NCI-H2081 (cell line): ENCODE measurements around the gene MRGPRD.

Experiments used
- DNase-seq, 2 experiments: peaks; one replicate each; lab custom pipeline; 2025; lab: John Stamatoyannopoulos, UW

The MRGPRD gene

DNA sequence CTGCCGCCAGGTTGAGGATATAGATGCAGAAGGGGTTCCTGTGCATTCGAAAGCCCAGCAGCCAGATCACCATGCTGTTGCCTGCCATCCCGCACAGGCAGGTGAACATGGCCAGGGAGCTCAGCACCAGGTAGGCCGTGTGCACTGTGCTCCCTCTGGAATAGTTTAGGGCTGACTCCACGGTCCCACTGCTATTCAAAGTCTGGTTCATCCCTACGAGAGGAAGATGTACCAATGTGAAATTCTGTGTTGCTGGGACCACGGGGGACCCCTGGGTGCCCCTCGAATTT is at the start of gene MRGPRD:
MRGPRD (minus strand) TSS at position 211 of the 290 bp plus-strand sequence; CDS start at position 211, 0 bp downstream.
- DNase-seq: no peak

DNA sequence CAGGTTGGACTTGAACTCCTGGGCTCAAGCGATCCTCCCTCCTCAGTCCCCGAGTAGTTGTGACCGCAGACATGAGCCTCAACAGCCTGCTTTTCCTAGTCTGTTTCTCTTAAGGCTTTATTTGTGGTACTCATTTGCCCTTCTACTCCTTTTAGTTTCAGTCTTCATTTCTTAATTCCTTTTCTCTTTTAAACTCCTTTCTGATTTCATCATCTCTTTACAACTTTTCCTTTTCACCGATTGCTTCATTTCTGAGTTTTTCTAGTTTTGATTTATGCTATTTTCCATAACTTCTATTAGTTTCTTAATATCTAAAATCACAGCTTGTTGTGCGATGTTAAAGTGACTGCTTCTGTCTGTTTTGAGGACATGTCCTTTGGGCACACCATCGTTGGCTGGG is 49.5 kb upstream of the MRGPRD start:
- DNase-seq: no peak

GRCh38 chr11:69027704-69028372 is 47.1 kb upstream of the MRGPRD start:
- DNase-seq: no peak

DNA sequence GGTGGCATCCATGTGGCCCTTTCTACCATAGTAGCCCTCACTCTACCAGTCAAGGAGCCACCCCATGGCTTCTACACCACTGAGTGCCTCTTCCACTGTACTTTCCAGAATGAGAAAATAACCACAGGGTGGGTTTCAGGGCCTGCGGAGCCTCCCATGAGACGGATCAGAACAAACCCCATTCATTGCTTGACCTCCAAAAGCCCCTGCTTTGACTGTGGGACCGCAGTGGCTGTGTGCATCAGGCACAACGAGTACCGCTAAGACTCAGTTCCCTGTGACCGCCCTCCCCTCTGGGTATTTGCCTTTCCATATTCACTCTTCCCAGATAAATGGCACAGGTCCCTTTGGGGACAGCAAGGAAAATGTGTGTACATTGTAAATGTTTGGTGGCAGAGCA is 43.7 kb upstream of the MRGPRD start:
- no peak for DNase-seq

GRCh38 chr11:69022260-69022659 is 41.5 kb upstream of the MRGPRD start:
- DNase-seq: no peak

- DNase-seq: no peak
These were observed 38.1 kb upstream of the MRGPRD start for GRCh38 chr11:69018924-69019323.

DNA sequence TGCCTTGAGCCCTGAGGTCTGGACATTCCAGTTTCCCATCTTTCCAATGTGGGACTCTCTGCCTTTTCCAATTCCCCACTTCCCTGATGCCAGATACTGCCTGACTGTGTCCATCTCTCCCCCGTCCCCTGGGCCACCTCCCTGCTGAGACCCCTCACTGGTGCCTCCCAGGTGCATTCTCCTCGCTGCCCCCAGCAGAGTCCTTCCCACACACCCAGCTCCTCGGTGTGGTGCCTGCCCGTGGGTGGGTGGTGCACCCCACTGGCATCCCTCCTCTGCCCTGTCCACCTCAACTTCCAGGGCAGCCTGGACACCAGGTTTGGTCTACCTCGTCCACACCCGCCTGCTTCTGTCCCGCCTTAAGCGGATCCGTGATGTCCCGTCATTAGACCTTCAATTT is 37.2 kb upstream of the MRGPRD start:
- DNase-seq: no peak

GRCh38 chr11:69014898-69015549 is 34.2 kb upstream of the MRGPRD start:
- DNase-seq: no peak

- no peak for DNase-seq
These were observed 33.5 kb upstream of the MRGPRD start for GRCh38 chr11:69014084-69014851.

DNA sequence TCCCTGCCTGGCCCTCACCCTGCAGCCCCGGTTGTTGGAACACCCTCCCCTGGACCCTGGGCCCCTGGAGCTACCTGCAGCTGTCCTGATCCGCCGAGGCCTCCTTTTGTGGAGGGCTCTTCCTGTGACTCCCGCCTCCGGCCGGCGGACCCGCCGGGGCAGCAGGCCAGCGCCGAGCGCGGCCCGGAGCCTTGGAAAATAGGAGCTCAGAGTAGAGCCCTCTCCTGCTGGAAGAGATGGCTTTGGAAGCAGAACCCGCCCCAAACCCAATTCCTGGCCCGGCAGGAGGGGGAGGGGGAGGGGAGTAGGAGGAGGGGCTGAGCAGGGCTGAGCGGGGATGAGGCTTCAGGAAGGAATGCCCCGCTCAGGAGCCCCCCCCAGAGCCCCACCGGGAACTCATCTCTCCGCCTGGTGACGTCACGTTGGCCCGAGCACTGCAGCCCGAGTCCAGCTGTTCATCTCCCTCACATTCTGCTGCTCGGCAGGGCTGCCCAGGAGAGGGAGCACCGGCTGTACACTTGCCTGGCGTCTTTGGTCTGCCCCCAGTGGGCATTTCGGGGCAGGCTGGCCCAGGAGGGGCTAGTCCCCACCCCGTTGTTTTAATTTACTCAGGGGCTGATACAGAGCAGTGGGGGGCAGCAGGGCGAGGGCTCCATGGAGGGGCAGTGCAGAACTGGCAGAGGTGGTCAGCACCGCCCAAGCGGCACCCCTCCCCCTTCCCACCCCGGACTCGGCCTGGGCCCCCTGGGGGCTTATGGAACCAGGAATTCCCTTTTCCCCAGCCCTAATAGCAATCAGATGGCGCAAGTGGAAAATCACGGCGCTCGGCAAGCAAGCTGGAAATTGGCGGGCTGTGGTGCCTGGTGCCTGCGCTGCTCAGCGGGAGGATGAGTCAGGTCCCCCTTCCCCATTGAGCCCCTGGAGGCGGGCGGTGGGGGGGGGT is 32.5 kb upstream of the MRGPRD start, which contains the start of gene MRGPRF:
MRGPRF (minus strand) TSS at position 238 of the 943 bp plus-strand sequence. CDS start 3,345 bp downstream, outside the sequence.
- no peak for DNase-seq

GRCh38 chr11:69012092-69013008 is 31.6 kb upstream of the MRGPRD start:
- DNase-seq: no peak

GRCh38 chr11:69011624-69012091 is 30.9 kb upstream of the MRGPRD start:
- DNase-seq: no peak

- peak; percentile 17 to 46 for DNase-seq
These were observed 30.3 kb upstream of the MRGPRD start for GRCh38 chr11:69010964-69011623.

DNA sequence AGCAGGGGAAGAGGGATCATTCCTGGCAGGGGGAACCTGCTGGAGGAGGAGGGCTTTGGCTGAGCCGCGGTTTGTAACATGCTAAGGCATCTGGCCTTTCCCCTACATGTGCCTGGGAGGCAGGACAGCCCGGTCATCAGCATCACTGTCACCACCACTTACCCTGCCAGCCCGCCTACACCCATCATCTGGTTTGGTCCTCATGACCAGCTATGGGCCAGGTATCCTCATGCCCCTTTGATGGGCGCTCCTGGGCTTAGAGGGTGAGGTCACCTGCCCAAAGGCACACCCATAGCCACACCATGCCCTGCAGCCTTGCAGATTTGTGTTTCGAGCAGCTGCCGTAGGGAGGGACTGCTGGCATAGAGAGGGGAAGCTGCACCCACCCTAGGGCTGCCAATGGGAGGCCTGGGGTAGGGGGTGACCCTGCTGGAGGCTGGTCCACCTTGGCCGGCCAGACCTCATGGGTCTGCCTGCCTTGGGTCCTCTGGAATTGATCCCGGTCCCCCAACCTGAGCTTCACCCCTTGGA is 29.6 kb upstream of the MRGPRD start:
- DNase-seq: no peak

DNA sequence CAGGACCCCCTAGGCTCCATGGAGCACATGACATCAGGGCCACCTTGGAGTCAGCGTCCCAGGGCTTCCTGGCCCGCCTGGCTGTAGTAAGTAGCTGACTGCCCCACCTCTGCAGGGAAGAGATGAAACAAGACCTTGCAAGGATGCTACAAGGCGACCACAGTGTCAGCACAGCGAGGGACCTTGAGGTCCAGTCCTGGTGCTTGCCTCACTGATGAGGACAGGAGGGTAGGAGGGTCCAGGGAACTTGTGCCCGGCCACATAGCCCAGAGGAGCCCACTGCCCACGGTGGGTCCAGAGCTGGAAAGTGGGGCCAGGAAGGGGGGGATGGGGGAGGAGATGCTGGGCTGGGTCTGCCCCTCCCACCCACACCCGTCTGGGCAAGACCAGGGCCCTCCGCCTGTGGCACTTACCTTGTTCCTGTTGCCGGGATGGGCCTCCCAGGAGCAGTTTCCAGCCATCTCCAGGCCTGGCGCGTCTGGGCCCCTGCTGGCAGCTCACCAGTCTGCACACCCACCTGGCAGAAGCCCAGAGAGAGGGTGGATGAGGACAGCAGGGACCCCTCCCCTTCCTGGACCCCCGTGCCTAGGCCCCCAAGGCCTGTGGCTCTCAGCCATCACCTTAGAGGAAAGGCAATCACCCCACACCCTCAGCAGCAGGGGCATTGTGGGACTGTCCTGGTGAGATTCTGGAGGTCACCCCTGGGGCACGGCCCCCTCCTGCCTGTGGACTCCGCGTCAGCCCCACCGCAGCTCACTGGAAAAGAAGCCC is 28.8 kb upstream of the MRGPRD start:
- no peak for DNase-seq

- DNase-seq: no peak
These were observed 28.1 kb upstream of the MRGPRD start for GRCh38 chr11:69008737-69009440.

DNA sequence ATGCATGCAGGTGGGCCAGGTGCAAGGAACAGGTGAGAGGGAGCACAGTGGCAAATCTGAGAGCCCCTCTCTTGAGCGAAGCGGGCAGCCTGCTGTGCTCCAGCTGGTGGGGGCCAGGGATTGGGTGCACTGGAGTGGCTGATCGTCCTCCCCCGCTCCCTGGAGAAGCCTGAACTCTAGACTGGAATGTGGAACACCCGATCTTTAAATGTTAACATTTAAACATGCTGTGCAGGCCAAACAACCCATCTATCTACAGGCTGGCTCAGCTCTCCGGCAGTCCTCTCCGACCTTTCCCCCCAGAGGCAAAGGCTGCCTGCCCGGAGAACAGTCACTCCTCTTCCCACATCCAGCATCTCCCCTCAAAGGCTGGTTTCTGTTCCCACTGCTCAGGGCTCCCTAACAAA is 27.2 kb upstream of the MRGPRD start:
- no peak for DNase-seq

- DNase-seq: no peak
These were observed 26.0 kb upstream of the MRGPRD start for GRCh38 chr11:69006816-69007215.
